ENCODE data around the gene SLC7A5.

- no peak for TF ChIP-seq CTCF (IDR thresholded peaks at IDR 0.05; ENCODE audit: low read length)
- TF ChIP-seq EZH2phosphoT487 (IDR thresholded peaks at IDR 0.05; ENCODE audit: low read length): no peak
- TF ChIP-seq EZH2 (optimal IDR thresholded peaks at IDR 0.05; ENCODE audit: low read depth, low read length): no peak
These were observed 15.8 kb downstream of the SLC7A5 start for GRCh38 chr16:87853411-87854052.

Data from MM.1S (cell line).